SH-SY5Y (cell line): ENCODE data around the gene GCG.

Experiments used
- GATA2 ChIP-seq: IDR thresholded peaks from 2 replicates; pipeline ENCODE4 v1.6.1; 2011; ENCODE audit warnings: mild to moderate bottlenecking, low read depth, low read length
- GATA3 ChIP-seq: IDR thresholded peaks from 2 replicates; pipeline ENCODE4 v1.6.1; 2011; ENCODE audit warnings: low read depth, mild to moderate bottlenecking, low read length, moderate library complexity

DNA sequence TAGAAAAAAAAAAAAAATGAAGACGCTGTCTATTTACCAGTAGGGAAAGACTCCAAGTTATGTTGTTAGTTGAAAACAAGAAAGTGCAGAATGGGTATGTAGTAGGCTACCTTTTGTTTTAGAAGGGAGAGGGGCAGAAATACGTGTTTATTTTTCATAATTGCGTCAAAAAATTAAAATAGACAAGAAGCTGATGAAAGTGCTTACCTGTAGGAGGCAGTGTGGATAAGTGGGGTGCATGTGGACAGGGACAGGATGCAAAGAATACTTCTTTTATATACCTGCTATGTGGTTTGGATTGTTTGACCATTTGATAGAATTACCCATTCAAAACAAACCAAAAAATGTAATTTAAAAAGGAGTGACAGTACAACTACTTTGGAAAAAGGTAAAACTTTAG is 3.0 kb upstream of the GCG start:
- no peak for TF ChIP-seq GATA3
- no peak for TF ChIP-seq GATA2
